ENCODE results near the gene NREP.

DNA sequence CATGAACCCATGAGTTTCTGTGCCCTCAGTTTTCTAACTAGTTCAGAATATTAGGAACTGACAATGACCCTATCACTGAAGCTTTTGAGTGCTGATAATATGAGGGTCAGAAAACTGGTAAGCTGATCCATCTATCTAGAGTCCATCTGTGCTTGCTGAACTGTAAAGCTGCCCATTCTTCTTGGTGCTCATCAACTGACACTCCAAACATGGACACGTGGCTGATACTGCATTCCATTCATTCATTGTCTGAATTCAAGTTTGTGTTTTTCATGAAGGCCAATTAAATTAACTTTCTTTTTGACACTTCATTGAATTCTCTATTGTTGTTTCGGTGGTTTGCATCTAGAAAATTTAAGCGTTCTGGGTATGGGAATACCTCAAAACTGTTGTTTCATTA lies 17.6 kb downstream of the NREP start:
- no peak for TF ChIP-seq CTCF (IDR thresholded peaks at IDR 0.05)
- no peak for TF ChIP-seq NFYB (CRISPR knock-in tag; conservative IDR thresholded peaks at IDR 0.05; ENCODE audit: low read depth)
- TF ChIP-seq IRF1 (CRISPR knock-in tag; IDR thresholded peaks at IDR 0.05) = no peak
- TF ChIP-seq E2F4 (CRISPR knock-in tag; IDR thresholded peaks at IDR 0.05; ENCODE audit: borderline replicate concordance, low read depth) = no peak
- TF ChIP-seq KAT7 (CRISPR knock-in tag; IDR thresholded peaks at IDR 0.05; ENCODE audit: borderline replicate concordance) = no peak
- no peak for TF ChIP-seq FOXJ3 (CRISPR knock-in tag; IDR thresholded peaks at IDR 0.05; ENCODE audit: borderline replicate concordance)
- TF ChIP-seq TEAD4 (CRISPR knock-in tag; IDR thresholded peaks at IDR 0.05) = no peak
- TF ChIP-seq TCF7 (CRISPR knock-in tag; IDR thresholded peaks at IDR 0.05; ENCODE audit: low read depth) = no peak
- no peak for TF ChIP-seq ZBTB21 (CRISPR knock-in tag; IDR thresholded peaks at IDR 0.05; ENCODE audit: borderline replicate concordance)

All from WTC11 (cell line).